DMS79 (cell line): Measurements from ENCODE around the gene GABRB3.

Experiments used
- DNase-seq: peaks from one replicate; lab custom pipeline; 2025; lab: John Stamatoyannopoulos, UW

The GABRB3 gene

GRCh38 chr15:26555898-26556297, 217.0 kb downstream of the GABRB3 start:
- DNase-seq, result no peak

- DNase-seq, result no peak
These were observed 221.4 kb downstream of the GABRB3 start for GRCh38 chr15:26551473-26551872.

GRCh38 chr15:26550880-26551279, 222.0 kb downstream of the GABRB3 start:
- no peak for DNase-seq

- DNase-seq, result no peak
These were observed 235.2 kb downstream of the GABRB3 start for GRCh38 chr15:26537663-26538062.

GRCh38 chr15:26531489-26531888, 241.4 kb downstream of the GABRB3 start:
- DNase-seq, result no peak

- no peak for DNase-seq
These were observed 247.8 kb downstream of the GABRB3 start for GRCh38 chr15:26525096-26525495.

- no peak for DNase-seq
These were observed 251.1 kb downstream of the GABRB3 start for GRCh38 chr15:26521691-26522198.

- no peak for DNase-seq
These were observed 251.7 kb downstream of the GABRB3 start for GRCh38 chr15:26521130-26521529.

- DNase-seq, result no peak
These were observed 254.0 kb downstream of the GABRB3 start for GRCh38 chr15:26518885-26519284.

GRCh38 chr15:26516102-26516980, 256.5 kb downstream of the GABRB3 start:
- DNase-seq, result no peak

GRCh38 chr15:26504009-26504408, 268.9 kb downstream of the GABRB3 start:
- DNase-seq, result no peak
